HG03442 (cell line): ENCODE measurements around the gene ANKS1B.

Experiments used
- ATAC-seq: cut with Tn5 transposase; IDR thresholded peaks from one replicate; pipeline ENCODE4 v1.9.1; 2021; ENCODE audit warnings: mild to moderate bottlenecking, moderate library complexity; ENCODE audit not compliant: unreplicated experiment

The ANKS1B gene

GRCh38 chr12:99966429-99966828 is 18.3 kb downstream of the ANKS1B start:
- no peak for ATAC-seq

- no peak for ATAC-seq
Observed at GRCh38 chr12:99960311-99960710, 24.4 kb downstream of the ANKS1B start.

- no peak for ATAC-seq
Observed at GRCh38 chr12:99959549-99960170, 25.1 kb downstream of the ANKS1B start.

- ATAC-seq: no peak
Observed at GRCh38 chr12:99957866-99958466, 26.8 kb downstream of the ANKS1B start.

- no peak for ATAC-seq
Observed at GRCh38 chr12:99954724-99955123, 30.0 kb downstream of the ANKS1B start.

- no peak for ATAC-seq
Observed at GRCh38 chr12:99948370-99948769, 36.4 kb downstream of the ANKS1B start.

GRCh38 chr12:99946131-99946530 is 38.6 kb downstream of the ANKS1B start:
- no peak for ATAC-seq

- ATAC-seq: no peak
Observed at GRCh38 chr12:99935608-99936007, 49.1 kb downstream of the ANKS1B start.

- no peak for ATAC-seq
Observed at GRCh38 chr12:99926511-99927169, 58.1 kb downstream of the ANKS1B start.

- no peak for ATAC-seq
Observed at GRCh38 chr12:99920353-99920960, 64.3 kb downstream of the ANKS1B start.

- ATAC-seq: no peak
Observed at GRCh38 chr12:99917711-99918402, 66.9 kb downstream of the ANKS1B start.

- no peak for ATAC-seq
Observed at GRCh38 chr12:99916555-99916954, 68.2 kb downstream of the ANKS1B start.

- ATAC-seq: no peak
Observed at GRCh38 chr12:99915251-99916082, 69.3 kb downstream of the ANKS1B start.

GRCh38 chr12:99914206-99914605 is 70.5 kb downstream of the ANKS1B start:
- no peak for ATAC-seq

- peak; percentile 81 for ATAC-seq
Observed at GRCh38 chr12:99911967-99912366, 72.8 kb downstream of the ANKS1B start.

GRCh38 chr12:99911081-99911480 is 73.7 kb downstream of the ANKS1B start:
- no peak for ATAC-seq

GRCh38 chr12:99910342-99910741 is 74.4 kb downstream of the ANKS1B start:
- ATAC-seq: peak; percentile 39

GRCh38 chr12:99906786-99907579 is 77.8 kb downstream of the ANKS1B start:
- ATAC-seq: no peak

GRCh38 chr12:99901181-99901580 is 83.6 kb downstream of the ANKS1B start:
- ATAC-seq: no peak

- no peak for ATAC-seq
Observed at GRCh38 chr12:99898645-99899044, 86.1 kb downstream of the ANKS1B start.
